ENCODE measurements around the gene ORAI2.
A peak's percentile ranks its signal among the peaks of the same experiment; 100 is the strongest.
"Not testable (repeated sequence)": the region's sequence is repeated elsewhere in the genome, so short reads cannot be mapped to it uniquely, and the experiment has no call there.

ORAI2 gene

GRCh38 chr7:102433219-102434038 lies at the start of gene ORAI2:
ORAI2 (plus strand) TSS chr7:102433575; CDS start chr7:102438957, 5,382 bp downstream.
- DNase-seq (ENCODE audit: low spot score) (peak; percentile 50), FAIRE-seq (no peak)

GRCh38 chr7:102387064-102387463 lies 46.3 kb upstream of the ORAI2 start:
- no peak for DNase-seq (ENCODE audit: low spot score)
- FAIRE-seq, result no peak

GRCh38 chr7:102389810-102390209 lies 43.6 kb upstream of the ORAI2 start:
- DNase-seq (ENCODE audit: low spot score), result no peak
- no peak for FAIRE-seq

- DNase-seq (ENCODE audit: low spot score) (peak; percentile 69), FAIRE-seq (no peak)
Observed at GRCh38 chr7:102390697-102391484, 42.5 kb upstream of the ORAI2 start.

- DNase-seq (ENCODE audit: low spot score) (no peak), FAIRE-seq (no peak)
Observed at GRCh38 chr7:102392330-102392729, 41.0 kb upstream of the ORAI2 start.

- DNase-seq (ENCODE audit: low spot score), result peak; percentile 56
Observed at GRCh38 chr7:102393467-102393866, 39.9 kb upstream of the ORAI2 start.

GRCh38 chr7:102395592-102395872 lies 37.8 kb upstream of the ORAI2 start:
- FAIRE-seq, result no peak
- DNase-seq (ENCODE audit: low spot score), result no peak

More at GRCh38 chr7:102393467-102393866, 39.9 kb upstream of the ORAI2 start:
- FAIRE-seq, result no peak

GRCh38 chr7:102395873-102396709 lies 37.3 kb upstream of the ORAI2 start, which contains the start of gene PRKRIP1:
PRKRIP1 (plus strand) TSS chr7:102396363; CDS start chr7:102396412, 49 bp downstream.
- peak; percentile 87 for DNase-seq (ENCODE audit: low spot score)
- peak; percentile 12 for FAIRE-seq

GRCh38 chr7:102396710-102397019 lies 36.7 kb upstream of the ORAI2 start:
- FAIRE-seq, result no peak

GRCh38 chr7:102398543-102398942 lies 34.8 kb upstream of the ORAI2 start:
- DNase-seq (ENCODE audit: low spot score) (no peak), FAIRE-seq (no peak)

More at GRCh38 chr7:102396710-102397019, 36.7 kb upstream of the ORAI2 start:
- DNase-seq (ENCODE audit: low spot score), result no peak

GRCh38 chr7:102400360-102400759 lies 33.0 kb upstream of the ORAI2 start:
- FAIRE-seq, result no peak
- DNase-seq (ENCODE audit: low spot score), result no peak

GRCh38 chr7:102403563-102403962 lies 29.8 kb upstream of the ORAI2 start:
- FAIRE-seq (no peak), DNase-seq (ENCODE audit: low spot score) (no peak)

GRCh38 chr7:102404005-102404861 lies 29.1 kb upstream of the ORAI2 start:
- DNase-seq (ENCODE audit: low spot score) (peak; percentile 73), FAIRE-seq (no peak)

- not testable (repeated sequence) for DNase-seq (ENCODE audit: low spot score); FAIRE-seq
Observed at GRCh38 chr7:102404862-102405188, 28.6 kb upstream of the ORAI2 start.

- DNase-seq (ENCODE audit: low spot score), result no peak
- no peak for FAIRE-seq
Observed at GRCh38 chr7:102407910-102408309, 25.5 kb upstream of the ORAI2 start.

- peak; percentile 72 for DNase-seq (ENCODE audit: low spot score)
- FAIRE-seq, result not testable (repeated sequence)
Observed at GRCh38 chr7:102408530-102408929, 24.8 kb upstream of the ORAI2 start.

- no peak for DNase-seq (ENCODE audit: low spot score)
- FAIRE-seq, result no peak
Observed at GRCh38 chr7:102409340-102409739, 24.0 kb upstream of the ORAI2 start.

- DNase-seq (ENCODE audit: low spot score), result no peak
- no peak for FAIRE-seq
Observed at GRCh38 chr7:102410123-102410522, 23.3 kb upstream of the ORAI2 start.

GRCh38 chr7:102410918-102411317 lies 22.5 kb upstream of the ORAI2 start:
- DNase-seq (ENCODE audit: low spot score) (no peak), FAIRE-seq (no peak)

GRCh38 chr7:102412548-102412947 lies 20.8 kb upstream of the ORAI2 start:
- no peak for FAIRE-seq
- DNase-seq (ENCODE audit: low spot score), result no peak

- no peak for DNase-seq (ENCODE audit: low spot score)
- no peak for FAIRE-seq
Observed at GRCh38 chr7:102413091-102413490, 20.3 kb upstream of the ORAI2 start.

Measured in RCC 7860 (cell line).